ENCODE measurements around the gene PTH2R.
"Not testable (repeated sequence)": the region's sequence is repeated elsewhere in the genome, so short reads cannot be mapped to it uniquely, and the experiment has no call there.

The PTH2R gene

DNA sequence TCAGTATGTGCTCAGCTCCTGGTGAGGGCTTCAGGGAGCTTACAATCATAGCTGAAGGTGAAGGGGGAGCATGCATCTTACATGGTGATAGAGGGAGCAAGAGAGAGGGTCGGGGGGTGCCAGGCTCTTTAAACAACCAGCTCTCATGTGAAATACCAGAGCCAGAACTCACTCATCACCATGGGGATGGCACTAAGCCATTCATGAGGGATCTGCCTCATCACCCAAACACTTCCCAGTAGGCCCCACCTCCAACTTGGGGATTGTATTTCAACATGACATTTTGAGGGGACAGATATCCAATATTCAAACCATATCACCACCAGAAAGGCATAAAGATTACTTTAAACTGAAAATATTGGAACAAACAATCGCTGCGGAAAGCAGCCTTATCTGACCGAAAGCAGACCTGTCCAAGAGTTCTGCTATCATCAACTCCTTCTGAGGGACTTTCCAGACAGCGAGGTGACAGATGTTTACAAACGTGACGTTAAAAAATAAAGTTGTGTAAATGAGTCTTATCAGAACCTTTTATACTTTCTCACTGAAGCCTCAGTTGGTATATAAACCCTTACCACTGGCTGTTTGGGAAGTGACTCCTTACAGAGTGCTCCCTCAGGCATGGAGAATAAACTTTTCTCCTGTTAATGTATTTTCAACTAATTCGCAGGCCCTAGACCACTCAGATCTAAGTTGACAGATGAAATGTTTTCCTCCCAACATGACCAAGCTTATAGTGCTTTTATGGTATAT is 35.5 kb upstream of the PTH2R start:
- H3K4me1 ChIP-seq (ENCODE audit: control insufficient read depth, insufficient read depth, low read length): no peaks in the 10 kb centered on the region; the same call in 1 of the 2 replicates
- H3K4me3 ChIP-seq (ENCODE audit: low read depth, low read length): no peak overlapping the region
- H3K9ac ChIP-seq (ENCODE audit: low read length): no peak overlapping the region
- H3K27me3 ChIP-seq (ENCODE audit: control insufficient read depth, insufficient read depth, low read length): no peaks in the 10 kb centered on the region
- H3K36me3 ChIP-seq (ENCODE audit: control insufficient read depth, insufficient read depth, low read length): no peaks in the 10 kb centered on the region
- no peak overlapping the region for H3K27ac ChIP-seq (ENCODE audit: low read depth, low read length)
- H3K9me3 ChIP-seq (ENCODE audit: control insufficient read depth, insufficient read depth, low read depth, low read length): no peaks in the 10 kb centered on the region

DNA sequence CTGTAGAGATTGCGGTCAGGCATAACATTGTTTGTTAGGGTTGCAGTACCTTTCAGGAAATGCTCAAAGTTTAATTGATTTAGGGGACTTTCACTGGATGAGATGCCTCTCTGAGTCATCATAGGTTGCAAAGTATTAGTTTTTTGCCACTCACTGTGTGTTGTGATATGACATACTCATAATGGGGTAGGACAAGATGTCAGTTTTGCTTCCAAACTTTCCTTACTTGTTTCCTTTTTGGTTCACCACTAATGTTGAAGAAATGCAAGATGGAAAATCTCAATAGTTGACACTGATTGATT is 35.0 kb upstream of the PTH2R start:
- H3K36me3 ChIP-seq (ENCODE audit: control insufficient read depth, insufficient read depth, low read length): no peaks in the 10 kb centered on the region
- no peaks in the 10 kb centered on the region for H3K27me3 ChIP-seq (ENCODE audit: control insufficient read depth, insufficient read depth, low read length)
- H3K27ac ChIP-seq (ENCODE audit: low read depth, low read length): no peak overlapping the region
- peaks cover 1% of the 10 kb centered on the region; the same call in 1 of the 2 replicates for H3K9me3 ChIP-seq (ENCODE audit: control insufficient read depth, insufficient read depth, low read depth, low read length)
- H3K4me1 ChIP-seq (ENCODE audit: control insufficient read depth, insufficient read depth, low read length): no peaks in the 10 kb centered on the region; the same call in 1 of the 2 replicates
- H3K4me3 ChIP-seq (ENCODE audit: low read depth, low read length): no peak overlapping the region
- no peak overlapping the region for H3K9ac ChIP-seq (ENCODE audit: low read length)

DNA sequence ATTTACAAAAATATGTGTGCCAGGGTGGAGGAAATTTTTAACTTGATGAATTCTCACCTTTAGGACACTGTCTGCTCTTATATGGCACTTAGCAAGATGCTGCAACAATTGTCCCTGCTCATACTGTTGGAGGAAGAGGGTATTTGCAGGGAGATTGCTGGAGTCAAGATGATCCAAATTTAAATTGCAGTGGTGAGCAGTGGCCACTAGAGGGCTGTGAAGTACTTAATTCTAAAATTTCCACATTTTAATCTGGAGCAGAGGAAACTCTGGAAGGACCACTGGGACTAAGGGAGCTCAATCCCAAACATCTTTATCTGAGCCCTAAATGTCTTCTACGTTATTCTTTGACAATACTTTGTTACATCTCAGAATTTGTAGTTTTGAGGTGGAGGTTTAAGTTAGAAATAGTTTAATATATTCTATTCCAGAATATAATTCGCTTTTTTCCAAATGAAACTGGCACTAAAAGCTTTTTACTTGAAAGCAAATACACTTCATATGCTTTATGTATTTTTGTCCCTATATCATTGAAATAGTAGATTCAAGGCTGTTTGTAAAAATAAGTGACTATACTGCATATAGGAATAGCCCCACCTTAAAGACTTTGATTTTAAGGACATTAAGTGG is 33.0 kb upstream of the PTH2R start:
- H3K27me3 ChIP-seq (ENCODE audit: control insufficient read depth, insufficient read depth, low read length): no peaks in the 10 kb centered on the region
- H3K27ac ChIP-seq (ENCODE audit: low read depth, low read length): no peak overlapping the region
- H3K36me3 ChIP-seq (ENCODE audit: control insufficient read depth, insufficient read depth, low read length): no peaks in the 10 kb centered on the region
- no peaks in the 10 kb centered on the region; the same call in 1 of the 2 replicates for H3K4me1 ChIP-seq (ENCODE audit: control insufficient read depth, insufficient read depth, low read length)
- peaks cover 6% of the 10 kb centered on the region for H3K9me3 ChIP-seq (ENCODE audit: control insufficient read depth, insufficient read depth, low read depth, low read length)
- H3K4me3 ChIP-seq (ENCODE audit: low read depth, low read length): no peak overlapping the region
- no peak overlapping the region for H3K9ac ChIP-seq (ENCODE audit: low read length)

DNA sequence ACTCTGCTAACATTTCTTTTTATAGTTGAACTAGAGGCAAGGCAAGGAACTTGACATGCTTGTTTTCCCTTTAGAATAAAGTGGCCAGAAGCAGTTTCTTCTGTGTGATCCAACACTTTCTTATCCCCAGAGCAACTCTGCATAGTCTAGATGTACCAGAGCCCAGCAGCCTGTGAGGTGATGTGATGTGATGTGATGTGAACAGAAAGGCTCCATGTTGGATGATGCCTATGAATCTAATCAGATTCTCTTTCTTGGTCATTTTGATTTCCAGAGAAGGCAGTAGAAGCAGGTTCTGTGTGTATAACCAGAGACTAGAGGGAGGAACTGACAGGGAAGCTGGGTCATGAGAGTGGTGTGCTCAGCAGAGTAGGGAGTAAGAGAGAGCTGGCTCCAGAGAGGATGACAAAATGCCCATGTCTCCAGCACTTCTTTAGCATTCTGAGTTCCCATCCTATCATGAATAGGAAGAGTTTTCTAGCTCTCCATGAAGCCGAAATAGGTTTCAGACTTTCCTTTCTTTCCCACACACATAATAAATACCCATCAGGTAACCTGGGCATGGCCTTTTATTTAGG is 31.0 kb upstream of the PTH2R start:
- Histone ChIP-seq H3K4me1 (ENCODE audit: control insufficient read depth, insufficient read depth, low read length) (no peaks in the 10 kb centered on the region; the same call in 1 of the 2 replicates), H3K27me3 (ENCODE audit: control insufficient read depth, insufficient read depth, low read length) (no peaks in the 10 kb centered on the region), H3K27ac (ENCODE audit: low read depth, low read length) (no peak overlapping the region), H3K36me3 (ENCODE audit: control insufficient read depth, insufficient read depth, low read length) (no peaks in the 10 kb centered on the region), H3K9ac (ENCODE audit: low read length) (no peak overlapping the region), H3K9me3 (ENCODE audit: control insufficient read depth, insufficient read depth, low read depth, low read length) (peaks cover 10% of the 10 kb centered on the region), H3K4me3 (ENCODE audit: low read depth, low read length) (no peak overlapping the region)

DNA sequence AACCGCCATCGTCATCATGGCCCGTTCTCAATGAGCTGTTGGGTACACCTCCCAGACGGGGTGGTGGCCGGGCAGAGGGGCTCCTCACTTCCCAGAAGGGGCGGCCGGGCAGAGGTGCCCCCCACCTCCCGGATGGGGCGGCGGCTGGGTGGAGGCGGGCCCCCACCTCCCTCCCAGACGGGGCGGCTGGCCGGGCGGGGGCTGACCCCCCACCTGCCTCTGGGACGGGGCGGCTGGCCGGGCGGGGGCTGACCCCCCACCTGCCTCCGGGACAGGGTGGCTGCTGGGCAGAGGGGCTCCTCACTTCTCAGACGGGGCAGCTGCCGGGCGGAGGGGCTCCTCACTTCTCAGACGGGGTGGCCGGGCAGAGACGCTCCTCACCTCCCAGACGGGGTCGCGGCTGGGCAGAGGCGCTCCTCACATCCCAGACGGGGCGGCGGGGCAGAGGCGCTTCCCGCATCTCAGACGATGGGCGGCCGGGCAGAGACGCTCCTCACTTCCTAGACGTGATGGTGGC is 29.2 kb upstream of the PTH2R start:
- not testable (repeated sequence) for H3K4me1 ChIP-seq (ENCODE audit: control insufficient read depth, insufficient read depth, low read length); H3K27me3 ChIP-seq (ENCODE audit: control insufficient read depth, insufficient read depth, low read length); H3K27ac ChIP-seq (ENCODE audit: low read depth, low read length); H3K9ac ChIP-seq (ENCODE audit: low read length); H3K36me3 ChIP-seq (ENCODE audit: control insufficient read depth, insufficient read depth, low read length); H3K4me3 ChIP-seq (ENCODE audit: low read depth, low read length); H3K9me3 ChIP-seq (ENCODE audit: control insufficient read depth, insufficient read depth, low read depth, low read length)

DNA sequence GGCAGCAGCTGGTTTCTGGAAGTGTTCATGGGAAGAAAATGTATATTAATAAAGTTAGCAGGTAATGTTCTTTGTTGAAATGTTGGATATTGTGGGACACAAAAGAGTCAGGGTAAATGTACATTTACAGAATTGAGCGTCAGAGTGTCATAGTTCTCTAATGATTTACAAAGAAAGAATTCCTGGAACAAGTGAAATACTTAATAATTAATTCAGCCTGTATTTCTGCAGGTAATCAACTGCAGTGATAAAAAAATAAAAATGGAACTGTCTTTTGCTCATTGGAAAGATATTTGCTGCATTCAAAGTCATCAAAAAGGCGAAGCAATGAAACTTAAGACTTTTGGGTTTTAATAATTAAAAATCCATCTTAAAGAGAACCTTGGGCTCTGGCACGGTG is 27.4 kb upstream of the PTH2R start:
- H3K9ac ChIP-seq (ENCODE audit: low read length): no peak overlapping the region
- H3K4me1 ChIP-seq (ENCODE audit: control insufficient read depth, insufficient read depth, low read length): no peaks in the 10 kb centered on the region; the same call in 1 of the 2 replicates
- H3K27ac ChIP-seq (ENCODE audit: low read depth, low read length): no peak overlapping the region
- no peak overlapping the region for H3K4me3 ChIP-seq (ENCODE audit: low read depth, low read length)
- H3K36me3 ChIP-seq (ENCODE audit: control insufficient read depth, insufficient read depth, low read length): no peaks in the 10 kb centered on the region
- H3K27me3 ChIP-seq (ENCODE audit: control insufficient read depth, insufficient read depth, low read length): no peaks in the 10 kb centered on the region
- H3K9me3 ChIP-seq (ENCODE audit: control insufficient read depth, insufficient read depth, low read depth, low read length): peaks cover 10% of the 10 kb centered on the region

DNA sequence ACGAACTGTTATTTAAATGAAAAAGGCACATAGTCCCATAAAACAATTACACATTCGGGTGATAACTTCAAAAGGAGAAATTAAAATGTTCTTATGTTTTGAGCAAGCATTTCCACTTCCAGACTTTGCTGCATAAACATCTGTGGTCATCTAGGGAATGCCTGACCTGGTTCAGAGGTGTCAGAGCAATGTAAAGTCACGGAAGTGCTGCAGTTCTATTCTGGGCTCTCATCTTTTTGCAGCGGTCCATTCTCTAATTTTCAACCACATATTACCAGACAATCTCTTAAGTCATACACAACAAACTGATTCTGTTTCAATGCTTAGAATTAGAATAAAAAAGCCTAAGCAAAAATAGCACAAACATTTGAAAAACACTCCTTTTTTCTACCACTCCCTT is 22.0 kb upstream of the PTH2R start:
- H3K9me3 ChIP-seq (ENCODE audit: control insufficient read depth, insufficient read depth, low read depth, low read length): no peaks in the 10 kb centered on the region
- H3K36me3 ChIP-seq (ENCODE audit: control insufficient read depth, insufficient read depth, low read length): no peaks in the 10 kb centered on the region
- H3K4me3 ChIP-seq (ENCODE audit: low read depth, low read length): no peak overlapping the region
- no peak overlapping the region for H3K27ac ChIP-seq (ENCODE audit: low read depth, low read length)
- no peaks in the 10 kb centered on the region for H3K4me1 ChIP-seq (ENCODE audit: control insufficient read depth, insufficient read depth, low read length)
- no peak overlapping the region for H3K9ac ChIP-seq (ENCODE audit: low read length)
- no peaks in the 10 kb centered on the region for H3K27me3 ChIP-seq (ENCODE audit: control insufficient read depth, insufficient read depth, low read length)

DNA sequence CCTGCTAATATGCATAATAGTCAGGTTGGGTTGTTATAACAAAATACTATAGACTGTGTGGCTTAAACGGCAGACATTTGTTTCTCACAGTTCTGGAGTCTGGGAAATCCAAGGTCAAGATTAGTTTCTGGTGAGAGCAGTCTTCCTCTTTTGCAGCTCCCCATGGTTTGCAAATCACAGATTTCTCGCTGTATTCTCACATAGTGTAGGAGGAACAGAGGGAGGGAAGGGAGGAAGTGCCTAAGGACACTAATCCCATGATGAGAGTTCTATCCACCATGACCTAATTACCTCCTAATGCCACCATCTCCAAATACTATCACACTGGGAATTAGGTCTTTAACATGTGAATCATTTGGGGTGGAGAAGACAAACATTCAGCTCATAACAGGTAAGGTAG is 20.1 kb upstream of the PTH2R start:
- H3K4me1 ChIP-seq (ENCODE audit: control insufficient read depth, insufficient read depth, low read length): no peaks in the 10 kb centered on the region
- no peaks in the 10 kb centered on the region for H3K9me3 ChIP-seq (ENCODE audit: control insufficient read depth, insufficient read depth, low read depth, low read length)
- no peak overlapping the region for H3K27ac ChIP-seq (ENCODE audit: low read depth, low read length)
- no peak overlapping the region for H3K4me3 ChIP-seq (ENCODE audit: low read depth, low read length)
- H3K36me3 ChIP-seq (ENCODE audit: control insufficient read depth, insufficient read depth, low read length): no peaks in the 10 kb centered on the region
- no peaks in the 10 kb centered on the region for H3K27me3 ChIP-seq (ENCODE audit: control insufficient read depth, insufficient read depth, low read length)
- H3K9ac ChIP-seq (ENCODE audit: low read length): no peak overlapping the region

DNA sequence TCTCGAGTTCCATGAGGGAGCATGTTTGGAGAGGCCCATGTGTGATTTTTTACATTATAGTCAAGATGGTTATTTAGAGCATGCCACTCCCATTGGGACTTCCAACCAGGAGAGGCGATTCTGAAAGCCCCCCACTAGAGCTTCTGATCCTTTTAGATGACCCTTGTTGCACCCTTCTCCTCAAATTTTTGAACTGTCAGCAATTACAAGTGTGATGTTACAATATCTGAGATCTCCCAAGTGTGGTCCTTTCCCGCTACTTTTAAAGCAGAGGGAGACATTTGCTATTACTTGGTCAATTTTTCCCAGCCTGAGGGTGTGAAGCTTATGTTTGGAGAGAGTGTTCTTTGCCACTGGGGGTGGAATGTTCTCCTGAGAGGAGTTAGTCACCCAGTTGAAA is 16.7 kb upstream of the PTH2R start:
- Histone ChIP-seq H3K27me3 (ENCODE audit: control insufficient read depth, insufficient read depth, low read length) (no peaks in the 10 kb centered on the region), H3K4me1 (ENCODE audit: control insufficient read depth, insufficient read depth, low read length) (no peaks in the 10 kb centered on the region), H3K9ac (ENCODE audit: low read length) (no peak overlapping the region), H3K9me3 (ENCODE audit: control insufficient read depth, insufficient read depth, low read depth, low read length) (peaks cover 19% of the 10 kb centered on the region), H3K36me3 (ENCODE audit: control insufficient read depth, insufficient read depth, low read length) (no peaks in the 10 kb centered on the region), H3K4me3 (ENCODE audit: low read depth, low read length) (no peak overlapping the region), H3K27ac (ENCODE audit: low read depth, low read length) (no peak overlapping the region)

DNA sequence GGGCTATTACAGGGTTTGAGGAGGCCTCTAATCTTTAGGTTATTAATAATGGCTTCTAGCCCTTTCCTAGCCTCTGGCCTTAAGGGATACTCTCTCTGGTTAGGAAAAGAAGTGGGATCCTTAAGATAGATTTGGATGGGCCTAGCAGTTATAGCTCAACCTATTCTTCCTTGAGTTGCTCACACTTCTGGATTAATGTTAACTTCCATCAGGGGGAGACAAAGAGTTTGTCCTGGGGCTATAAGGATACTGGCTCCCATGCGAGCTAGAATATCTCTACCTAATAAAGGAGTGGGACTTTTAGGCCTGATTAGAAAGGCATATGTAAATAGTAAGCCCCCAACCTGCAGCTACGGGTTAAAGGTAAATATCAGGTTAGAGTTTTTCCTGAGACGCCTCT is 14.3 kb upstream of the PTH2R start:
- Histone ChIP-seq H3K4me1 (ENCODE audit: control insufficient read depth, insufficient read depth, low read length) (no peaks in the 10 kb centered on the region), H3K27ac (ENCODE audit: low read depth, low read length) (no peak overlapping the region), H3K4me3 (ENCODE audit: low read depth, low read length) (no peak overlapping the region), H3K9ac (ENCODE audit: low read length) (no peak overlapping the region), H3K9me3 (ENCODE audit: control insufficient read depth, insufficient read depth, low read depth, low read length) (peaks cover 19% of the 10 kb centered on the region), H3K27me3 (ENCODE audit: control insufficient read depth, insufficient read depth, low read length) (no peaks in the 10 kb centered on the region), H3K36me3 (ENCODE audit: control insufficient read depth, insufficient read depth, low read length) (no peaks in the 10 kb centered on the region)

DNA sequence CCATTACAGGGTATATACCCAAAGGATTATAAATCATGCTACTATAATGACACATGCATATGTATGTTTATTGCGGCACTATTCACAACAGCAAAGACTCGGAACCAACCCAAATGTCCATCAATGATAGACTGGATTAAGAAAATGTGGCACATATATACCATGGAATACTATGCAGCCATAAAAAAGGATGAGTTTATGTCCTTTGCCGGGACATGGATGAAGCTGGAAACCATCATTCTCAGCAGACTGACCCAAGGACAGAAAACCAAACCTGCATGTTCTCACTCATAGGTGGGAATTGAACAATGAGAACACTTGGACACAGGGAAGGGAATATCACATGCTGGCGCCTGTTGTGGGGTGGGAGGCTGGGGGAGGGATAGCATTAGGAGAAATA is 9.8 kb upstream of the PTH2R start:
- not testable (repeated sequence) for H3K36me3 ChIP-seq (ENCODE audit: control insufficient read depth, insufficient read depth, low read length); H3K27me3 ChIP-seq (ENCODE audit: control insufficient read depth, insufficient read depth, low read length); H3K27ac ChIP-seq (ENCODE audit: low read depth, low read length); H3K4me3 ChIP-seq (ENCODE audit: low read depth, low read length); H3K9ac ChIP-seq (ENCODE audit: low read length); H3K4me1 ChIP-seq (ENCODE audit: control insufficient read depth, insufficient read depth, low read length)
- H3K9me3 ChIP-seq (ENCODE audit: control insufficient read depth, insufficient read depth, low read depth, low read length): peaks cover 19% of the 10 kb centered on the region

Data from HUES6 (cell line).